Adrenal gland (tissue), 5 donors: Measurements from ENCODE around the gene ARF1.

Source experiments
- CTCF ChIP-seq, 6 experiments: fragments of 450-650 bp in 4 of 6; fragments of 200-600 bp in 2 of 6; sonication (generic) in 1 of 6; IDR thresholded peaks; 1 replicate in 5 of 6; 2 replicates in 1 of 6; pipeline versions ENCODE4 v1.5.1 to v1.8.0; 2016 to 2021; ENCODE audit warnings: antibody characterized with exemption in 6 of 6, mild to moderate bottlenecking in 2 of 6, moderate library complexity in 1 of 6
- POLR2A ChIP-seq, 2 donors: fragments of 450-650 bp; IDR thresholded peaks; one replicate each; pipeline ENCODE4 v1.6.1; 2017; ENCODE audit warnings: antibody characterized with exemption in 2 of 2, mild to moderate bottlenecking in 2 of 2, moderate library complexity in 1 of 2
- donor health status: DM: no; HTN: no; CAD: no.

GRCh38 chr1:228117335-228117734 lies 34.8 kb downstream of the ARF1 start:
- TF ChIP-seq CTCF (IDR thresholded peaks at IDR 0.05) (no peak), POLR2A (IDR thresholded peaks at IDR 0.05) (no peak)
